Ishikawa (cell line): ENCODE measurements around the gene GRHL1.

Source experiments
- CEBPB ChIP-seq: IDR thresholded peaks from 2 replicates; pipeline ENCODE4 v1.6.1; 2012
- CREB1 ChIP-seq: IDR thresholded peaks from 2 replicates; pipeline ENCODE4 v1.6.1; 2012; ENCODE audit warnings: low read depth
- EGR1 ChIP-seq: IDR thresholded peaks from 2 replicates; pipeline ENCODE4 v1.6.1; 2012
- EP300 ChIP-seq: IDR thresholded peaks from 2 replicates; pipeline ENCODE4 v1.6.1; 2012; ENCODE audit warnings: borderline replicate concordance
- FOXM1 ChIP-seq: IDR thresholded peaks from 2 replicates; pipeline ENCODE4 v1.6.1; 2012; ENCODE audit warnings: low read depth, borderline replicate concordance
- NFIC ChIP-seq: IDR thresholded peaks from 2 replicates; pipeline ENCODE4 v1.6.1; 2012
- RAD21 ChIP-seq: IDR thresholded peaks from 2 replicates; pipeline ENCODE4 v1.6.1; 2012; ENCODE audit warnings: low read depth
- TAF1 ChIP-seq: IDR thresholded peaks from 2 replicates; pipeline ENCODE4 v1.6.1; 2012; ENCODE audit warnings: low read depth, mild to moderate bottlenecking
- TCF12 ChIP-seq: IDR thresholded peaks from 2 replicates; pipeline ENCODE4 v1.6.1; 2012; ENCODE audit warnings: low read depth
- TEAD4 ChIP-seq: IDR thresholded peaks from 2 replicates; pipeline ENCODE4 v1.6.1; 2012
- YY1 ChIP-seq: IDR thresholded peaks from 2 replicates; pipeline ENCODE4 v1.6.1; 2012; ENCODE audit warnings: low read depth
- ZBTB7A ChIP-seq: IDR thresholded peaks from 2 replicates; pipeline ENCODE4 v1.6.1; 2012; ENCODE audit warnings: low read depth
- TF ChIP-seq, protein P1 (sequence below): IDR thresholded peaks from 2 replicates; pipeline ENCODE4 v1.6.1; 2012
- TF ChIP-seq, protein P2 (sequence below): IDR thresholded peaks from 2 replicates; pipeline ENCODE4 v1.6.1; 2012; ENCODE audit warnings: low read depth, mild to moderate bottlenecking
- TF ChIP-seq, protein P3 (sequence below): IDR thresholded peaks from 2 replicates; pipeline ENCODE4 v1.6.1; 2012

The GRHL1 gene

DNA sequence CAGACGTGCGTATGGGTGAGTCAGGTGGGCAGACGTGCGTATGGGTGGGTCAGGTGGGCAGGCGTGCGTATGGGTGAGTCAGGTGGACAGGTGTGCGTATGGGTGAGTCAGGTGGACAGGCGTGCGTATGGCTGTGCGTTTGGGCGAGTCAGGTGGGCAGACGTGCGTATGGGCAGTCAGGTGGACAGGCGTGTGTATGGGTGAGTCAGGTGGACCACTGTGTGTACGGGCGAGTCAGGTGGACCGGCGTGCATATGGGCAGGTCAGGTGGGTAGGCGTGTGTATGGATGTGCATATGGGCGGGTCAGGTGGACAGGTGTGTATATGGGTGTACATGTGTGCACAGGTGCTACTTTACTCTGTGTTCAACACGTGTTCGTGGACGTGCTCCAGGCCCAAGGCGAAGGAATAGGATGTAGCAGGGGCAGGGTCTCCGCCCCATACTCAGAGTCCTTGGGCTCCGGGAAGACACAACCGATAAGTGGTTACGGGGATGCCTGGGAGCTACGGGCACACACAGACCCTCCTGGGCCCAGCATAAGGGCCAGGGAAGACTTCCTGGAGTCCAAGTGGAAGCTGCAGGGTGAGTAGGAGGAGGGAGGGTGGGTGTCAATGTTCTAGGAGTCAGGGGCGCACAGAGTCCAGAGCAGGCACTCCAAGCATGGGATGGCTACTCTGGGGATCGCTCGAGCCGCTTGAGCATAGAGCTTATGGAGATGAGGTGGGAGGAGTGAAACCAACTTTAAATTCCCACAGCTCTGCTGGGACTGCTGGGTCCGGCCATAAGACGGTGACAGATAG is 64.7 kb downstream of the GRHL1 start:
- TF ChIP-seq ZBTB7A (no peak), CEBPB (no peak), TCF12 (no peak), FOXM1 (no peak), TEAD4 (no peak), RAD21 (no peak), CREB1 (no peak), NFIC (no peak), TAF1 (no peak), EP300 (no peak), EGR1 (no peak), YY1 (no peak)
- TF ChIP-seq, protein P1, sequence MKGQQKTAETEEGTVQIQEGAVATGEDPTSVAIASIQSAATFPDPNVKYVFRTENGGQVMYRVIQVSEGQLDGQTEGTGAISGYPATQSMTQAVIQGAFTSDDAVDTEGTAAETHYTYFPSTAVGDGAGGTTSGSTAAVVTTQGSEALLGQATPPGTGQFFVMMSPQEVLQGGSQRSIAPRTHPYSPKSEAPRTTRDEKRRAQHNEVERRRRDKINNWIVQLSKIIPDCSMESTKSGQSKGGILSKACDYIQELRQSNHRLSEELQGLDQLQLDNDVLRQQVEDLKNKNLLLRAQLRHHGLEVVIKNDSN = no peak
- TF ChIP-seq, protein P2, sequence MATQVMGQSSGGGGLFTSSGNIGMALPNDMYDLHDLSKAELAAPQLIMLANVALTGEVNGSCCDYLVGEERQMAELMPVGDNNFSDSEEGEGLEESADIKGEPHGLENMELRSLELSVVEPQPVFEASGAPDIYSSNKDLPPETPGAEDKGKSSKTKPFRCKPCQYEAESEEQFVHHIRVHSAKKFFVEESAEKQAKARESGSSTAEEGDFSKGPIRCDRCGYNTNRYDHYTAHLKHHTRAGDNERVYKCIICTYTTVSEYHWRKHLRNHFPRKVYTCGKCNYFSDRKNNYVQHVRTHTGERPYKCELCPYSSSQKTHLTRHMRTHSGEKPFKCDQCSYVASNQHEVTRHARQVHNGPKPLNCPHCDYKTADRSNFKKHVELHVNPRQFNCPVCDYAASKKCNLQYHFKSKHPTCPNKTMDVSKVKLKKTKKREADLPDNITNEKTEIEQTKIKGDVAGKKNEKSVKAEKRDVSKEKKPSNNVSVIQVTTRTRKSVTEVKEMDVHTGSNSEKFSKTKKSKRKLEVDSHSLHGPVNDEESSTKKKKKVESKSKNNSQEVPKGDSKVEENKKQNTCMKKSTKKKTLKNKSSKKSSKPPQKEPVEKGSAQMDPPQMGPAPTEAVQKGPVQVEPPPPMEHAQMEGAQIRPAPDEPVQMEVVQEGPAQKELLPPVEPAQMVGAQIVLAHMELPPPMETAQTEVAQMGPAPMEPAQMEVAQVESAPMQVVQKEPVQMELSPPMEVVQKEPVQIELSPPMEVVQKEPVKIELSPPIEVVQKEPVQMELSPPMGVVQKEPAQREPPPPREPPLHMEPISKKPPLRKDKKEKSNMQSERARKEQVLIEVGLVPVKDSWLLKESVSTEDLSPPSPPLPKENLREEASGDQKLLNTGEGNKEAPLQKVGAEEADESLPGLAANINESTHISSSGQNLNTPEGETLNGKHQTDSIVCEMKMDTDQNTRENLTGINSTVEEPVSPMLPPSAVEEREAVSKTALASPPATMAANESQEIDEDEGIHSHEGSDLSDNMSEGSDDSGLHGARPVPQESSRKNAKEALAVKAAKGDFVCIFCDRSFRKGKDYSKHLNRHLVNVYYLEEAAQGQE = no peak
- TF ChIP-seq, protein P3, sequence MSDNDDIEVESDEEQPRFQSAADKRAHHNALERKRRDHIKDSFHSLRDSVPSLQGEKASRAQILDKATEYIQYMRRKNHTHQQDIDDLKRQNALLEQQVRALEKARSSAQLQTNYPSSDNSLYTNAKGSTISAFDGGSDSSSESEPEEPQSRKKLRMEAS = no peak

DNA sequence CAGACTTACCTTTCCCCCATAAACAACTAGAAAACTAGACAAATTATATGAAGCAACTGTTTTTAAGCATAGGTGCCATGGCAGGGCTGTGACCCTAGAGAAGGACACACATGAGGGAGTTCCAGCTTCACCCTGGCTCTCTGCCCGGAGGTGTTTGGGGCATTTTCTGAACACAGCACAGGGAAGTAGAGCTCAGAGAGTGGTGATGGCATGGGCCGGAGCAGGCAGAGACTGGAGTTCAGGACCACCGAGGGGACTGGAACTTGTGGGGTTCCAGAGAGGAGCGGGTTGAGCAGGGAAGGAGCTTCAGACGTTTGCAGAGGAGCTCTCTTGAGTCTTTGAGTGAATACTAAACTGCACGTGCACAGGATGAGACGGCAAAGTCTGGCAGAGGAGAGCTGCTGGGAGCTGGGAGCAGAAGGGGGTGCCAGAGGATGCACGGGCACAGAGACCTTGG is 65.3 kb downstream of the GRHL1 start:
- TF ChIP-seq, protein P1 = no peak
- TF ChIP-seq, protein P2 = no peak
- TF ChIP-seq CREB1 = no peak
- TF ChIP-seq NFIC = no peak
- TF ChIP-seq, protein P3 = no peak
- no peak for TF ChIP-seq TCF12
- no peak for TF ChIP-seq EP300
- TF ChIP-seq FOXM1 = no peak
- TF ChIP-seq CEBPB = no peak
- TF ChIP-seq TAF1 = no peak
- TF ChIP-seq EGR1 = no peak
- no peak for TF ChIP-seq RAD21
- TF ChIP-seq YY1 = no peak
- no peak for TF ChIP-seq TEAD4
- no peak for TF ChIP-seq ZBTB7A

DNA sequence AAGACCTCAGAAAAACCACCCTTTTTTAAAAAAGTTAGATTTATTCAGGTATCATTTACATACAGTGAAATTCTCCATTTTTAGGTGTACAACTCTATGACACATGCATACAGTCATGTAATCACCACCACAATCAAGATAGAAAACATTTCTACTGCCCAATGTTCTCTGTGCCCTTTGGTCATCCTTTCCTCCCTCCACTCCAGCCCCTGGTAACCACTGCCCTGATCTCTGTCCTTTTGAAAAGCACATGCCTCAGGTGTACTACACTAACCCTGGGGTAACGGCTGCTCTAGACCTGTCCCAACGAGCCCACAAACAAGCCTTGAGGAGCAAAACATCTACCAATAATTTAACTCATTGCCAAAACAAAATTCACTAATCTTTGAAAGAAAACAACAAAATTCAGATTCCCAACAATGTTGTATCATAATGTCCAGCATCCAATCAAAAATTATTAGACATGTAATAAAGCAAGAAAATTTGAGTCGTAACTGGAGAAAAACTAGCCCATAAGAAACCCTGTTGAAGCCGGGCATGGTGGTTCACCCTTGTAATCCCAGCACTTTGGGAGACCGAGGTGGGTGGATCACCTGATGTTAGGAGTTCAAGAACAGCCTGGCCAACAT is 65.9 kb downstream of the GRHL1 start:
- TF ChIP-seq, protein P1 = no peak
- TF ChIP-seq TAF1 (no peak), RAD21 (no peak), EGR1 (no peak), NFIC (no peak), TEAD4 (no peak), EP300 (no peak), CREB1 (no peak), CEBPB (no peak), FOXM1 (no peak), YY1 (no peak), ZBTB7A (no peak), TCF12 (no peak)
- TF ChIP-seq, protein P3 = no peak
- TF ChIP-seq, protein P2 = no peak

DNA sequence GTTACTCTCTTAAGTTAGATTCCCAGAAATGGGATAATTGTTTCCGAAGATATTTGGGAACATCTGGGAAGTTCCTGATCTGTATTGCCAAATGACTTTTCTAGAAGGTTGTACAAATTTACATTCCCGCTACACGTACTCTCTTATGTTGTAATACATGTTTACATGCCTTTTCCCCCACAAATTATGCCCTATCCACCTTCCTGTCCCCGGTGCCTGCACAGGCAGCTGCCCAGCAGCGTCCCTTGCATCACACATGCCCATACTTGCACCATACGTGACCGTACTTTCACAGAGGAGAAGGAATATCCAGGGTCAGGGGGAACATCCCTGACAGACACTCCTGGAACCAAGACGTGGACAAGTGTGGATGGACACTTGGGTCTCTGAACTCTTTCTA is 67.7 kb downstream of the GRHL1 start:
- TF ChIP-seq EP300 (no peak), TAF1 (no peak), EGR1 (no peak), ZBTB7A (no peak), RAD21 (no peak), NFIC (no peak), YY1 (no peak)
- TF ChIP-seq, protein P2 = no peak
